Putamen (tissue), 1 donor: Measurements from ENCODE around the gene MED13L.
"Not testable (repeated sequence)": the region's sequence is repeated elsewhere in the genome, so short reads cannot be mapped to it uniquely, and the experiment has no call there.

Source experiments
- DNase-seq: peaks from one replicate; pipeline ENCODE4 v3.0.0-alpha.2; 2016; ENCODE audit warnings: low spot score

Gene MED13L

GRCh38 chr12:116153113-116153512 is 124.4 kb downstream of the MED13L start:
- no peak for DNase-seq

- no peak for DNase-seq
These were observed 125.2 kb downstream of the MED13L start for GRCh38 chr12:116152268-116152667.

DNA sequence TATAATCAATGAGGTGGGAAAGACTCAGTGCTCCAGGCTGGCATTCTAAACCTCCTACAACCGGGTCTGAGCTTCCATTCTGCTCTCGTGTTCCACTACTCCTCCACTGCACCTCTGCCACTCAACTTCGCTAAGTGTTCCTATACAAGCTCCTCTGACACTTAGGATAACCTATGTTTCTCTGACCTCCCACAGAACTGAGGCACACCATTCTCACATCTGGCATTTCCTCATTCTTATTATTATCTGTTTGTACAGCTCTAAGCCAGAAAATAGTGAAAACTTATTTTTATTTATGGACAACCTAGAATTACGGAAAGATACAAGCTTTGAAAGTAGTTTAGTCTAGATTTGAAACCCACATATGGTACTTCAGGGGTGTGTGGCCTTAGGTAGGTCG is 127.0 kb downstream of the MED13L start:
- no peak for DNase-seq

GRCh38 chr12:116150001-116150400 is 127.5 kb downstream of the MED13L start:
- DNase-seq: no peak

- no peak for DNase-seq
These were observed 128.6 kb downstream of the MED13L start for GRCh38 chr12:116148844-116149243.

DNA sequence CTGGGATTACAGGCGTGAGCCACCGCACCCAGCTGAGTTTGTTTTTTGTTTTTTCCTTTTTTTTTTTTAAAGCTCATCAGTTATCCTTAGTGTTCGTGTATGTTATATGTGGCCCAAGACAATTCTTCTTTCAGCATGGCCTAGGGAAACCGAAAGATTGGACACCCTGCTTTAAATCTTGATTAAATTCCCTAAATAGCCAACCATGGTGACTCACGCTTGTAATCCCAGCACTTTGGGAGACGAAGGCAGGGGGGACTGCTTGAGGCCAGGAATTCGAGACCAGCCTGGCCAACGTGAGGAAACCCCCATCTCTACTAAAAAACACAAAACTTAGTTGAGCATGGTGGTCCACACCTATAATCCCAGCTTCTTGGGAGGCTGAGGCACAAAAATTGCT is 131.1 kb downstream of the MED13L start:
- no peak for DNase-seq

DNA sequence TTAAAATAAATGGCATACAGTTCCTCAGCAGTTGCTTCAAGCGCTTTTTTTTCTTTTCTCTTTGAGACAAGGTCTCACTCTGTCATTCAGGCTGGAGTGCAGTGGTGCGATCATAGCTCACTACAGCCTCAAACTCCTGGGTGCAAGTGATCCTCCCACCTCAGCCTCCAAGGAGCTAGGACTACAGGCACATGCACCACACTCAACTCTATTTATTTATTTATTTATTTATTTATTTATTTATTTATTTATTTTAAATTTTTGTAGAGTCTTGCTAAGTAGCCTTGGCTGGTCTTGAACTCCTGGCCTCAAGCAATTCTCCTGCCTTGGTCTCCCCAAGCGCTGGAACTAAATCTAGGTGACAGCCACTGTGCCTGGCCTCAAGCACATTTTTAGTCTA is 132.0 kb downstream of the MED13L start:
- DNase-seq: no peak

DNA sequence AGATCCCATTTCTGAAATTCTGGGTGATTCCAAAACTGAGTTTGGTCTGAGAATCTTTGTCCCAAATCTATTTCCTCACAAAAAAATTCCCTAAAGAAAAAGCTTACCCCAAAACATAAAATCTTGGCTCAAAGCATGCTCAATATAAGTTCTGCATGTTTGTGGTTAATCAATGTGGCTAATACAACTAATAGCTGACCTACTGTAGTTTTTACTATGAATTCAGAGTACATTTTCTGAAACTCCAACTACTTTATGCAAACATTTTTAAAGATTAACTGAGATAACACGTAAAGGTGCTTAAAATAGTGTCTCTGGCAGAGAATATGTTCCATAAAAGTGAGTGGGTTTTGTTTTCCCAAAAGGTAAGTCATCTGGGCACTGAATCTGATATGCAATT is 133.1 kb downstream of the MED13L start:
- DNase-seq: no peak

DNA sequence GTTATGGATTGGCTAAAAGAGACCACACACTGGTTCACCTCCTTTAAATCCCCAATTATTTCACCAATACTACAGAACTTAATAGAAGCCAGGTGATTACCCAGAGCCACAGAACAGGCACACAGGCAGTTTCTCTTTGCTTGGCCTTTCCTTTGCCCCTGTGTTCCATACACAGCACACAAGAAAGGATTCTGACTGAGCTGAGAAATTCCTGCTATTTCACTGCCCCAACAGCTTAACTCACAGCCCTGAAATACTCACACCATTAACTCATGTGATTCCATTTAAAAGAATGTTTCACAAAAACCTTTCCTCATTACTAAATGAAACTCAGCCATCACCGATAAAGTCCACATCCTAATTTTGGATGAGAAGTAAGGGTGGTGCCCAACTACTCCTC is 133.6 kb downstream of the MED13L start:
- DNase-seq: no peak

DNA sequence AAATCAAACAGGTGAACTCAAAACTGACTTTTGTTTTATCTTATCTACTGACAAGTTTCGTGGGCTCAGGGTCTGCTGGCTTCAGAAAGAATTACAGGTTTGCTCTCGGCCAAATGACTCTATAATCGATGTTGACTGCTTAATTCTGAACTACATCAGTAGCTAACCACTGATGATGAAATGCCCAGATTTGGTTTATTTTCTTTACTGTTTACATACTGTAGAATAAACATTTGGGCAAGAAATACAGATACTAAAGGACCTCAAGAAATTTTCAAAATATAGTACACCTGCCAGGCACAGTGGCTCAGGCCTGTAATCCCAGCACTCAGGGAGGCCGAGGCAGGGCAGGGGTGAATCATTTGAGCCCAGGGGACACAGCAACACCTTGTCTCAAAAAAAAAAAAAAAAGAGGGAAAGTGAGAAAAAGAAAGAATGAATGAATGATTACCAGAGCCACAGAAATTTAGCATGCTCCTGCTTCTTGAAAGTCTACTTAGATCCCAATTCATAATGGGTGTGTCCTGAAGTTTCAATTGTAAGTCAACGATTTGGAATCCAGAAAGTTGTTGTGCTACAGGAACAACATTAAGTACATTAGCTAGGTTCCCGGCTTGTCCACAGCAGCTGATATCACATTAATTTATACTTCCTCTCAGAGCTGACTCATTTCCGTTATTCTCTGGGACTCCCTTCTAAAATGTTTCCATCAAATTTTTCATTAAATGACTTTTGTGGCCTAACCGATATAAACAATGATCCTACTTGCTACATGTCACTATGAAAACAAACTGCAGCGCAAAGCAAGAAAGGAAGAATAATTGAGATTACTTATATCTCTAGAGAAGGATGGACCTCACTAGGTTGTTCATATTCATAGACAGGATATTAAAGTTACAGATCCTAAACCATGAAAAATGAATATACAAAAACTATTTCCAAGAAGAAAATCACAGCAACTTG is 134.3 kb downstream of the MED13L start:
- DNase-seq: no peak

GRCh38 chr12:116141833-116142162 is 135.7 kb downstream of the MED13L start:
- DNase-seq: no peak

GRCh38 chr12:116141110-116141832 is 136.2 kb downstream of the MED13L start:
- DNase-seq: no peak

DNA sequence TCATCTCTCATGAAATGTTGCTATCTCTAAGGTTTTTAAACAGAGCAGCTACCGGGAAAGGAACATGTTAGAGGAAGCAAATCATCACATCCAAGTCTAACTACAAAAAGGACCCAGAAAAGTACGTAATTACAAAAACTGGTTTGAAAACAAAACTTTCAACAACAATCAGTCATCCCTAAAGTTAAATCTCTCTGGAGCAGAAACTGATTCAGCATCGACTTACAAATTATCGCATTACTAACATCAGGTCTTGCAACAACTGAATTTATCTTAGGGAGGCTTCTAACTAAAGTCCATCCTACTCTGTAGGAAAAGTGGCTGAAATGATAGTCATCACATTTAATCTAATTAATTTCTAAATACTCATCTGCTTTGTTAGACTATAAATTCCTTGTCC is 137.0 kb downstream of the MED13L start:
- DNase-seq: no peak

- no peak for DNase-seq
These were observed 138.7 kb downstream of the MED13L start for GRCh38 chr12:116138781-116139180.

GRCh38 chr12:116138364-116138763 is 139.1 kb downstream of the MED13L start:
- no peak for DNase-seq

GRCh38 chr12:116137318-116137717 is 140.2 kb downstream of the MED13L start:
- DNase-seq: no peak

GRCh38 chr12:116136340-116136739 is 141.2 kb downstream of the MED13L start:
- no peak for DNase-seq

DNA sequence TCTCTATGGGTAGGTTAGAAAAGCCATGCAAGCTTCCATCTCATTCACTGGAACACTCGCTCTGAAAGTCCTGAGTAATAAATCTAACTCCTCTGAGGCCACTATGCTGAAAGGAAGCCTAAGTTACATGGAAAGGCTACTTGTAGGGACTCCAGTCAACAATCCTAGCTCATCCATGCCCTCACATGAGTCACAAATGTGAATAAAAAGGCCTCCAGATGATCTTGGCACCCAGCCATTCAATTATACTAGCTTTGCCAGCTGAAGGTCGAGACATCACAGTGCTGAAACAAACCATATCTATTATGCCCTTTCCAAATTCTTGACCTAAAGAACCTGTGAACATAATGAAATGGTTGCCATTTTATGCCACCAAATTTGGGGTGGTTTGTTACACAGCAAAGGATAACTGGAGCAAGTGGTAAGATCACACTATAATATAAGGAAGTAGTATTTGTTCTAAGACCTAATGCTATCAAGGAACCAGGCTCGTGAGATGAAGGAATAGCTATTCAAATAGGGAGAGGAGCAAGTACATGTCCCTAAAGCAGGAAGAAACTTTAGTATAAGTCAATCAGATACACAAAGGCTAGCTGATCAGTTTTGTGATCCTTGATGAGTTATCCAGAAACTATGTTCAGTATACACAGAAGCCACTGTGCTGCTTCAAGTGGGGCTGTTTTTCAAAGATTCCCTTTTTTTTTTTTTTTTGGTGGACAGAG is 142.1 kb downstream of the MED13L start:
- no peak for DNase-seq

GRCh38 chr12:116133636-116134214 is 143.8 kb downstream of the MED13L start:
- DNase-seq: no peak

- no peak for DNase-seq
These were observed 144.3 kb downstream of the MED13L start for GRCh38 chr12:116133149-116133548.

GRCh38 chr12:116131987-116132386 is 145.5 kb downstream of the MED13L start:
- not testable (repeated sequence) for DNase-seq

- DNase-seq: no peak
These were observed 146.3 kb downstream of the MED13L start for GRCh38 chr12:116131176-116131575.
